Ectodermal cell (in vitro differentiated cells): Measurements from ENCODE around the gene KAT6B.

Experiments used
- H3K27ac ChIP-seq: 2 replicates; pipeline ENCODE4 v1.7.0; 2013; ENCODE audit warnings: mild to moderate bottlenecking, low read depth, low read length; ENCODE audit not compliant: insufficient read depth, poor library complexity, severe bottlenecking
- H3K27me3 ChIP-seq: 2 replicates; pipeline ENCODE4 v1.7.0; 2013; ENCODE audit warnings: mild to moderate bottlenecking, low read length; ENCODE audit not compliant: insufficient read depth, control insufficient read depth, poor library complexity, severe bottlenecking
- H3K36me3 ChIP-seq: one replicate; pipeline ENCODE4 v1.7.0; 2013; ENCODE audit warnings: low read length; ENCODE audit not compliant: control insufficient read depth, insufficient read depth
- H3K4me1 ChIP-seq: one replicate; pipeline ENCODE4 v1.7.0; 2013; ENCODE audit warnings: low read length; ENCODE audit not compliant: control insufficient read depth, insufficient read depth
- H3K4me3 ChIP-seq: 2 replicates; pipeline ENCODE4 v1.7.0; 2013; ENCODE audit warnings: low read depth, low read length, control low read depth; ENCODE audit not compliant: insufficient read depth
- H3K9me3 ChIP-seq: 2 replicates; pipeline ENCODE4 v1.7.0; 2013; ENCODE audit warnings: mild to moderate bottlenecking, low read length, moderate library complexity; ENCODE audit not compliant: control insufficient read depth
- WGBS, 2 experiments: methylation state at CpG; one replicate each; pipeline ENCODE4 v1.1.7; 2013; ENCODE audit warnings: missing lambda C conversion rate in 2 of 2; 5-methylcytosine and 5-hydroxymethylcytosine counted together

KAT6B gene

DNA sequence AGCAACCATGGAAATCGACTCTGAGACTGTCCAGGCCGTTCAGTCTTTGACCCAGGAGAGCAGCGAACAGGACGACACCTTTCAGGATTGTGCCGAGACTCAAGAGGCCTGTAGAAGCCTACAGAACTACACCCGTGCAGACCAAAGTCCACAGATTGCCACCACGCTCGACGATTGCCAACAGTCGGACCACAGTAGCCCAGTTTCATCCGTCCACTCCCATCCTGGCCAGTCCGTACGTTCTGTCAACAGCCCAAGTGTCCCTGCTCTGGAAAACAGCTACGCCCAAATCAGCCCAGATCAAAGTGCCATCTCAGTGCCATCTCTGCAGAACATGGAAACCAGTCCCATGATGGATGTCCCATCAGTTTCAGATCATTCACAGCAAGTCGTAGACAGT lies 203.0 kb downstream of the KAT6B start:
- peaks cover 17% of the 10 kb centered on the region for H3K36me3 ChIP-seq
- H3K4me3 ChIP-seq = no peak overlapping the region
- no peak overlapping the region for H3K27ac ChIP-seq
- 93 to 95% methylated on average over 15 of the region's 15 CpGs for WGBS, 2 experiments
- H3K4me1 ChIP-seq = no peaks in the 10 kb centered on the region
- no peaks in the 10 kb centered on the region for H3K9me3 ChIP-seq
- no peaks in the 10 kb centered on the region for H3K27me3 ChIP-seq

DNA sequence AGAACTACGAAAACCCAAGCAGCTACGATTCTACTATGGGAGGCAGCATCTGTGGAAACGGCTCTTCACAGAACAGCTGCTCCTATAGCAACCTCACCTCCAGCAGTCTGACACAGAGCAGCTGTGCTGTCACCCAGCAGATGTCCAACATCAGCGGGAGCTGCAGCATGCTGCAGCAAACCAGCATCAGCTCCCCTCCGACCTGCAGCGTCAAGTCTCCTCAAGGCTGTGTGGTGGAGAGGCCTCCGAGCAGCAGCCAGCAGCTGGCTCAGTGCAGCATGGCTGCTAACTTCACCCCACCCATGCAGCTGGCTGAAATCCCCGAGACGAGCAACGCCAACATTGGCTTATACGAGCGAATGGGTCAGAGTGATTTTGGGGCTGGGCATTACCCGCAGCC lies 203.5 kb downstream of the KAT6B start:
- no peaks in the 10 kb centered on the region for H3K27me3 ChIP-seq
- H3K27ac ChIP-seq = no peak overlapping the region
- no peaks in the 10 kb centered on the region for H3K4me1 ChIP-seq
- no peaks in the 10 kb centered on the region for H3K9me3 ChIP-seq
- peaks cover 14% of the 10 kb centered on the region for H3K36me3 ChIP-seq
- whole genome bisulfite sequencing, 2 experiments = 93 to 95% methylated on average over 13 of the region's 13 CpGs
- no peak overlapping the region for H3K4me3 ChIP-seq

DNA sequence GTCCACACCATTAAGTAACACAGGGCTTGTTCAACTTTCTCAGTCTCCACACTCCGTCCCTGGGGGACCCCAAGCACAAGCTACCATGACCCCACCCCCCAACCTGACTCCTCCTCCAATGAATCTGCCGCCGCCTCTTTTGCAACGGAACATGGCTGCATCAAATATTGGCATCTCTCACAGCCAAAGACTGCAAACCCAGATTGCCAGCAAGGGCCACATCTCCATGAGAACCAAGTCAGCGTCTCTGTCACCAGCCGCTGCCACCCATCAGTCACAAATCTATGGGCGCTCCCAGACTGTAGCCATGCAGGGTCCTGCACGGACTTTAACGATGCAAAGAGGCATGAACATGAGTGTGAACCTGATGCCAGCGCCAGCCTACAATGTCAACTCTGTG lies 204.0 kb downstream of the KAT6B start:
- no peaks in the 10 kb centered on the region for H3K9me3 ChIP-seq
- peaks cover 9% of the 10 kb centered on the region for H3K36me3 ChIP-seq
- H3K27ac ChIP-seq = no peak overlapping the region
- no peaks in the 10 kb centered on the region for H3K4me1 ChIP-seq
- no peaks in the 10 kb centered on the region for H3K27me3 ChIP-seq
- H3K4me3 ChIP-seq = no peak overlapping the region
- WGBS, 2 experiments = 93 to 94% methylated on average over 10 of the region's 10 CpGs

DNA sequence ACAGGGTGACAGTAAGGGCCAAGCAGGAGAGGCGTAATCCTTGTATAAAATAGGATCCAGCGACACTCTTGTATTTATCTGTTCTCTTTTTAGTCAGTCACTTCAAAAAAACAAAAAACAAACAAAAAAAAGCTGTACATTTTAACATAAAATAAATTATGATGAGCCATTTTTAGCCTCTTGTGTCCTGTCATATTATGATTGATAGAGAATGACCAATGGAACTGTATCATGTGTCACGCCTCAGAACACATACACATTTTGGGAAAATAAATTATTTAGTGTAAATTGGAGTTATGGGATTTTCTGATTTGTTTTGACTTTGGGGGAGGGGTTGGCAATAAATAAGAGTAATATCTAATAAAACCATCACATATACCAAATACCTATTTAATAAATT lies 205.7 kb downstream of the KAT6B start:
- Histone ChIP-seq H3K4me1 (no peaks in the 10 kb centered on the region), H3K4me3 (no peak overlapping the region), H3K27ac (no peak overlapping the region), H3K36me3 (peaks cover 3% of the 10 kb centered on the region), H3K27me3 (no peaks in the 10 kb centered on the region), H3K9me3 (no peaks in the 10 kb centered on the region)
- 94 to 100% methylated on average over 2 to 3 of the region's 3 CpGs for WGBS, 2 experiments

DNA sequence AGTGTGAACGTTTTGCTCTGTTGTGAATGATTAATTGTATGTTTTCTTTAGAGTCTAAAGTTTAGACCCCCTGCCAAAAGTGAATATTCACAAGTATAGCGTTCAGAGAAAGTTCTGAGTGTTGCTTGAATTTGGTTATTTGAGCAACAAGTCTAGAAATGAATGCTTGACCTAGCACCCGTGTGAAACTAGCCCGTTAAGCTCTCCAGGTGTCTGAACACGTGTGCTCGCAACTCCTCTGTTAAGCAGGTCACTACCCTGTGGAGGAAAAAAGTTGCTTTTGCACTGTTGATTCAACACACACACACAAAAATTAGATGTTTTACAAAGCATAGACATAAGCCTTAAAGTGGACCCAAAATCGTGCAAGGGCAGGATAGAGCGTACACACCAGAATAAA lies 206.4 kb downstream of the KAT6B start:
- Histone ChIP-seq H3K27me3 (no peaks in the 10 kb centered on the region), H3K9me3 (no peaks in the 10 kb centered on the region), H3K4me1 (no peaks in the 10 kb centered on the region), H3K4me3 (no peak overlapping the region), H3K36me3 (peaks cover 3% of the 10 kb centered on the region), H3K27ac (no peak overlapping the region)
- WGBS, 2 experiments = 93 to 96% methylated on average over 8 of the region's 8 CpGs

DNA sequence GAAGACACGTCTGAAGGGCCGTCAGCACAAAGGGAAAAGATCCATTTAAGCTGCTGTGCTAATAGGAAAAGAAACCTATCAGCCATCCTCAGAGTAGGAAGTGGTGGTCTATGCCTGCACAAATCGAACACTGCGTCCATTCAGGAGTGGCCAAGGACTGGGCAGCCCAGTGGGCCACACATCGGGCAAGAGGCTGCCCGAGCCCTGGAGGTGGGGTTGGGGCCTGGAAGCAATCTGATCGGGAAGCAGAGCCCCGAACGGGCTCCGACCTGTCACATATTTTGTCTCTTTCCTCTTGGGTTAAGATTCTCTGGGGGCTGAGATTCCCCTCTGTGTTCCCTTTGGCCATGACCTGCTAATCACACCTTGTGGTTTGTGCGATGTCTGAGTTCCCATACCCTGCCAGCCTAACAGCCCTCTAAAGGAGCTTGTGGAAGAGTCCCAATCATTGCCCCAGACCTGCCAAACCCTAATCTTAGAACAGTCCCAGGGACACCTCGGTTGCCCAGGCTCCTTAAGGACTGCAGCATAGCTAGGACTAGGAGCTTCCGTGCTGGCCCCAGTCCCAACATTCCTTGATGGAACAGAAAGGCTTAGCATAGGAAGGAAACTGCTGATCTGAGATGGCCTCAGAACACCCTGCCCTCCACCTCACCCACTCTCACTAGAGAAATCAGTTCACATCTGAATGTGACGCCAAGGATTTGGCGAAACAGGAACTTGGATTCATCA lies 207.2 kb downstream of the KAT6B start:
- H3K9me3 ChIP-seq = no peaks in the 10 kb centered on the region
- 91 to 96% methylated on average over 15 of the region's 15 CpGs for whole genome bisulfite sequencing, 2 experiments
- no peaks in the 10 kb centered on the region for H3K27me3 ChIP-seq
- H3K4me3 ChIP-seq = no peak overlapping the region
- no peaks in the 10 kb centered on the region for H3K4me1 ChIP-seq
- peaks cover 3% of the 10 kb centered on the region for H3K36me3 ChIP-seq
- H3K27ac ChIP-seq = no peak overlapping the region

DNA sequence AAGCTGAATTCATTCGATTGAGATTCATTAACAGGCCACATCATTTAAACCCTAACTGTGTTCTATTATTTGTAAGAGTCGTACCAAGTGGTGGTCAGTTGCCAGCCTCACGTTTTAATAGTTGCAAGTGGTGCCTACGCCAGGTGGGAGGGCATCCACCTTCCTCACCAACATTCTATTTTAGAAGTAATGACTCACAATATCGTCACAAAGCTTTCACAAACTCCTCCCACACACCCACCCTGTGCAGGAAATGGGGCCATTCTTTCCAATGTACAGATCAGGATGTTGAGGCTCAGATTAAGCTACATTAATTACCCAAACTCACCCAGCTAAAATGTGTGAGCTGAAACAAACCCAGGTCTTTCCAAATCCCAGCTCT lies 207.7 kb downstream of the KAT6B start:
- Histone ChIP-seq H3K9me3 (no peaks in the 10 kb centered on the region), H3K4me1 (no peaks in the 10 kb centered on the region), H3K27me3 (no peaks in the 10 kb centered on the region), H3K4me3 (no peak overlapping the region), H3K27ac (no peak overlapping the region), H3K36me3 (peaks cover 3% of the 10 kb centered on the region)
- 91 to 94% methylated on average over 5 of the region's 5 CpGs for WGBS, 2 experiments

DNA sequence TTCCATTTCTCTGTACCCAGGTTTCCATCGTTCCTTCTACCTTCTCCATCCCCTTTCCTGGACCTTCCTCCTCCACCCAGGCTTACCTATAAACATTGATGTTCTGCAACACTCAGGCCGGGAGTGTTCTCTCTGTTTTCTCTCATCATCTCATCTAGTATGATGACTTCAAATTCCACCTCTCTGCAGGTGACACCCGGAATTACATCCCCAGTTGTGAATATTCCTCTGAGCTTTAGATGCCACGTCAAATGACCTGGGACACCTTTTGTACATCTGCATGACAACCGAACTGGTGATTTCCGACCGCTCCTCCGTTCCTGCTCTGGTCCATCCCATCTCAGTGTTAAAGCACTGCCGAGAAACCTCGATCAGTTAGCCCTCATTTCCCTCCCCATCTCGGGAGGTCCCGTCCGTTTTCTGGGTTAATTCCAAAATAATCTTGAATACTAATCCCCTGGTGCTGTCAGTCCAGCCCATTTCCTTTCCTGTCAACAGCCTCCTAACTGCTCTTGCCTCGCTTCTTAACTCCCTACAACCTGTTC lies 208.4 kb downstream of the KAT6B start:
- no peaks in the 10 kb centered on the region for H3K9me3 ChIP-seq
- no peaks in the 10 kb centered on the region for H3K4me1 ChIP-seq
- no peaks in the 10 kb centered on the region for H3K27me3 ChIP-seq
- no peak overlapping the region for H3K4me3 ChIP-seq
- H3K27ac ChIP-seq = no peak overlapping the region
- WGBS, 2 experiments = 88 to 91% methylated on average over 14 of the region's 14 CpGs
- peaks cover 3% of the 10 kb centered on the region for H3K36me3 ChIP-seq

DNA sequence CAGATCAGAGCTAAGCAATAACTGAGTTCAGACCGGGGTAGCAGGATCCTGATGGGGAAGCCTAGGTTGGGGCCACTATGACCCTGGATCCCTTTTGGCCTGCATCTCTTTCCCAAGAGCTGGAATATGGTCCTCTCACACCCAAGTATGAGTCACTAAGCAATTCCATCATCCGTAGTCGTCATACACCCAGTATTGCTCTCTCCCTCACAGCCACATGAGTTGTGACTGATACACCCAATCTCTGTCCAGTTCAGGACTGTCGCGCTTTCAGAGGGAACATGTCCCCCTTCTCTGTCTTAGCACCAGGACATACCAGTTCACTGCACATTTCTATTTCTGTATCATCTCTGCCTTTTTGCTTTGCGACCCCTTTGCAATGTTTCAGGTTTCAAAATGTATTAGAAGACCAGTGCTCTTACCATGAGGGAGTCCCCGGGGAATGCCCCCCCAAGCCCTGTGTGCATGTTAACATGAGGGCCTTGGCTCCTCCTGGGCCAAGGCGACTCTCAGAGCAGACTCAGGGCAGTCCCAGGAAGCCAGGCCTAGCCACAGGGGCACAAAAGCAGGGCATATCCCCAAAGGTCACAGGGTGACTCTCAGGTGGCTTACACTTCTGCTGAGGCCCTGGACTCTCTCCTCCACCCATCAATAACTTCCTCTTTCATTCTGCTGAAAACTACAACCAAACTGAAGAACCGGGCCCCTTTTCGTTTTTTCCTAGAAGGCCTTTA lies 209.7 kb downstream of the KAT6B start:
- Histone ChIP-seq H3K27ac (no peak overlapping the region), H3K36me3 (no peaks in the 10 kb centered on the region), H3K9me3 (no peaks in the 10 kb centered on the region), H3K27me3 (no peaks in the 10 kb centered on the region), H3K4me1 (no peaks in the 10 kb centered on the region), H3K4me3 (no peak overlapping the region)
- 95% methylated on average over 10 of the region's 10 CpGs for WGBS, 2 experiments
